ENCODE measurements around the gene CIAO1. TPM values are rescaled to one million over a fixed set of nuclear protein-coding genes. Genes with fewer than 3 reads are reported as not detected.

Gene CIAO1
- total RNA-seq: 54.2 and 67.2 TPM in 2 replicates

DNA sequence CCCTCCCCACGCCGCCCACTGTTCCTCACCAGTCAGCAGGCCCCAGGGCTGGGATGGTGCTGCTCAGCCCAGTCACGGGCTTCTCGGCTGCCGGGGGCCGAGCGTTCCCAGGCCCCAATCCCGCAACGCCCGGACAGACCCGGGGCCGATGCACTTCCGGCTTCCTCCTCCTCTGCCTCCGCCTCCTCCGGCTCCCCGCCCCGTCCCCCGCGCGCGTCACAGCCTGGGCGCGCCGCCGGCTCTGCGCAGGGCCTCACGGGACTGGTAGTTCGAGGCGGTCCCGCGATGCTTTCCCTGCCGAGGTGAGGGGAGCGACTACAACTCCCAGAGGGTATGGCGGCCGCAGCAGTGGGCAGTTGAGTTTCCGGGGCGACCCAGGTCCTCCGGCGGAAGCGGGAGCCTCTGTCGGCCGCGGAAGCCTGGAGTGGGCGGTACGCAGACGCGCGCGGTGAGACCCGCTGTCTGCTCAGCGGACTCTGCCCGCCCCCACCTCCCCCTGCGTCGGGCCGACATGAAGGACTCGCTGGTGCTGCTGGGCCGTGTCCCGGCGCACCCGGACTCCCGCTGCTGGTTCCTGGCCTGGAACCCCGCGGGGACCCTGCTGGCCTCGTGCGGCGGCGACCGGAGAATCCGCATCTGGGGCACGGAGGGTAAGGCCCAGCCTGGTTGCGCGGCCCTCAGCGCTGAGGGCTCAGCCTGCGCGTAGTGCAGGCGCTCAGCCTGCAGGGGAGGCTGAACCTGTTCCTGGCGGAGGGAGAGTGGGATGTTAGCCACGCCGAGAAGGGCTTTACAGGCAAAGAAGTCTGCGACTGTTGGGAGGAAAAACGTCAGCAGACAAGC is at the start of gene CIAO1, which contains the start of gene TMEM127:
Gene CIAO1, plus strand, starts transcription at position 386 of the 840 bp plus-strand sequence. Its CDS starts 126 bp downstream, at position 512.
Gene TMEM127, minus strand, starts transcription at position 158 of the 840 bp plus-strand sequence. CDS start 616 bp downstream, outside the sequence.

DNA sequence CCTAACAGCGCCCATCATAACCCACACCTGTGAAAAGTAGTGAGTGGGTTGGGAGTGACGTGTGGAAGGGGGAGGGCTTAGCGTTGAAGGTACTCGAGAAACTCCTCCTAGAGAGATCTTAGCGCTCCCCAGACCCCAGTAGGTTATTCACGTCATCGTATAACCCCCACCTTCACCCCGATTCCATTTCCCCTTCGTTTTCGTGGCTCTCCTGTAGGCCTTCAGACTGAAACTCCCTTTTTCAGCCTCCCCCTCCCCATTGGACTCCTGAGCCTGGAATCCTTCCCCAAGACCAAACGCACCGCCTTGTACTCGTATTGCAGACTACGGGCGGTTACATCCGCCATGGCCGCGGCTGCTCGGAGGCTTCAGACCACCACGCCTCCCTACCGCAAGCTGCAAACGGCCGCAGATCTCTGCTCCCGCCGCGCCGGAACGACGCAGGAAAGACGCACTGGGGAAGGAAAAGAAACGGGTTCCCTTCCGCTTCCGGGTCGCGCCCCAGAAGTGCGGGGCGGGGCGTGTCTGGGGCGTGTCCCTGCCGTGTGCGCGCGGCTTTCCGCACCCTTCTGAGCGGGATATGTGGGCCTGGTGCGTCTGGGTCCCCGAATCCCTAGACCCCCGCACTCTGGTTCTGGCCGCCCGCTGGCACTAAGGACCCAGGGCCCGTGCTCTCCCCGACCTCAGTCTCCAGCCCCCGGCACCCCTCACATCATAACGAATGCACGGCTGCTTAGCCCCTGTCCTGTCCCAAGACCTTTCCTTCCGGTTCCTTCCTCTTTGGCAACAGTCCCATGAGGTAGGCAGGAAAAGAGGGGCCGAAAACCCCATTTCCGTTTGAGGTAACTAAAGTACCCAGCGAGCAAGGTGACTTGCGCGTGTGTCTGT is 39.3 kb downstream of the CIAO1 start, which contains the start of gene SNRNP200:
Gene SNRNP200, minus strand, starts transcription at position 456 of the 888 bp plus-strand sequence. Its CDS starts 109 bp downstream, at position 347.

Other genes with a start within 250 kb of the CIAO1 start
- gene GPAT2, start 231.3 kb upstream of the CIAO1 start, total RNA-seq: 8.5 and 16.7 TPM in 2 replicates
- gene ADRA2B, start 149.7 kb upstream of the CIAO1 start, total RNA-seq: 0.16 and 0.54 TPM in 2 replicates
- not detected in 2 replicates for gene ASTL, start 127.7 kb upstream of the CIAO1 start, total RNA-seq
- 1.8 and 2.5 TPM in 2 replicates for gene DUSP2, start 120.8 kb upstream of the CIAO1 start, total RNA-seq
- 71.3 and 100 TPM in 2 replicates for gene STARD7, start 57.4 kb upstream of the CIAO1 start, total RNA-seq
- gene TMEM127, start 228 bp upstream of the CIAO1 start, total RNA-seq: 26.7 and 28.0 TPM in 2 replicates
- gene SNRNP200, start 39.3 kb downstream of the CIAO1 start, total RNA-seq: 45.3 and 51.4 TPM in 2 replicates
- gene ITPRIPL1, start 59.1 kb downstream of the CIAO1 start, total RNA-seq: not detected in 2 replicates
- 4.1 and 4.7 TPM in 2 replicates for gene NCAPH, start 69.5 kb downstream of the CIAO1 start, total RNA-seq
- gene NEURL3, start 239.1 kb downstream of the CIAO1 start, total RNA-seq: not detected in 2 replicates

All from cardiac atrium fibroblast (primary cell).